ENCODE measurements around the gene SENP5. TPM values are rescaled to one million over a fixed set of nuclear protein-coding genes. Genes with fewer than 3 reads are reported as not detected.

SENP5 gene
- polyA plus RNA-seq, 6 donors from 2014 or later: 4.3 to 15.4 (median 13.4) TPM

DNA sequence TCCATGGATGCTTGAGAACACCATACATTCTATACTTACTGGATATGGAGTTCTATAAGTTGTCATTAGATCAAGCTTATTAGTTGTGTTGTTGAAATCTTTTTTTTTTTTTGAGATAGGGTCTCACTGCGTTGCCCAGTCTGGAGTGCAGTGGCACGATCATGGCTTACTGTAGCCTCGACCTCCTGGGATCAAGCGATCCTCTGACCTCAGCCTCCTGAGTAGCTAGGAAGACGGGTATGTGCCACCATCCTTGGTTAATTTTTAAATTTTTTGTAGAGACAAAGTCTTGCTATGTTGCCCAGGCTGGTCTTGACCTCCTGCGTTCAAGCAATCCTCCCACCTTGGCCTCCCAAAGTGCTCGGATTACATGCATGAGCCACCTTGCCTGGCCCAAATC, 87.1 kb downstream of the SENP5 start:
- Mint-ChIP-seq H3K9me3 (peaks cover 0 to 5% (median 0%) of the 10 kb centered on the region in 7 donors), H3K27me3 (no peaks in the 10 kb centered on the region), H3K36me3 (no peaks in the 10 kb centered on the region), H3K27ac (peak overlapping the region in 1 of 6 donors; percentile 24), H3K4me3 (no peak overlapping the region), H3K4me1 (no peaks in the 10 kb centered on the region)
- ATAC-seq (ENCODE audit: low read depth in 2 of 2) (no peak), DNase-seq (no peak)

DNA sequence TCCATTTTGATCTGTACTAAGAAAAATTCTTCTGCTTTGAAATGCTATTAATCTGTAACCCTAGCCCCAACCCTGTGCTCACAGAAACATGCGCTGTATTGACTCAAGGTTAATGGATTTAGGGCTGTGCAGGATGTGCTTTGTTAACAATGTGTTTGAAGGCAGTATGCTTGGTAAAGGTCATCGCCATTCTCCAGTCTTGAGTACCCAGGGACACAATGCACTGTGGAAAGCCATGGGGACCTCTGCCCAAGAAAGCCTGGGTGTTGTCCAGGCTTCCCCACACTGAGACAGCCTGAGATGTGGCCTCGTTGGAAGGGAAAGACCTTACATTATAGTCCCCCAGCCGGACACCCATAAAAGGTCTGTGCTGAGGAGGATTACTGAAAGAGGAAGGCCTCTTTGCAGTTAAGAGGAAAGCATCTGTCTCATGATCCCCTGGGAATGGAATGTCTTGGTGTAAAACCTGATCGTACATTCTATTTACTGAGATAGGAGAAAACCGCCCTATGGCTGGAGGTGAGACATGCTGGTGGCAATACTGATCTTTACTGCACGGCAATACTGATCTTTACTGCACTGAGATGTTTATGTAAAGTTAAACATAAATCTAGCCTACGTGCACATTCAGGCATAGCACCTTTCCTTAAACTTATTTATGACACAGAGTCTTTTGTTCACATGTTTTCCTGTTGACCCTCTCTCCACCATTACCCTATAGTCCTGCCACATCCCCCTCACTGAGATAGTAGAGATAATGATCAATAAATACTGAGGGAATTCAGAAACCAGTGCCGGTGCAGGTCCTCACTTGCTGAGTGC, 94.6 kb downstream of the SENP5 start:
- Mint-ChIP-seq H3K36me3 (no peaks in the 10 kb centered on the region), H3K27ac (peak overlapping the region in 5 of 6 donors; percentile 2 to 96 (median 64)), H3K4me3 (peak overlapping the region in 5 of 8 donors; percentile 23 to 76 (median 34)), H3K9me3 (no peaks in the 10 kb centered on the region), H3K4me1 (peaks cover 5 to 27% (median 6%) of the 10 kb centered on the region in 3 donors), H3K27me3 (no peaks in the 10 kb centered on the region)
- peak in 1 of 2 donors; percentile 25 for ATAC-seq (ENCODE audit: low read depth in 2 of 2)
- no peak for DNase-seq

- Mint-ChIP-seq H3K36me3 (no peaks in the 10 kb centered on the region), H3K27ac (peak overlapping the region in 5 of 6 donors; percentile 13 to 96 (median 79)), H3K4me1 (peaks cover 7 to 35% (median 13%) of the 10 kb centered on the region in 3 donors), H3K9me3 (no peaks in the 10 kb centered on the region), H3K27me3 (no peaks in the 10 kb centered on the region), H3K4me3 (peak overlapping the region in 5 of 8 donors; percentile 23 to 76 (median 34))
- peak in 1 of 2 donors; percentile 56 for ATAC-seq (ENCODE audit: low read depth in 2 of 2)
- DNase-seq: no peak
These were observed 95.4 kb downstream of the SENP5 start for GRCh38 chr3:196962930-196963630.

DNA sequence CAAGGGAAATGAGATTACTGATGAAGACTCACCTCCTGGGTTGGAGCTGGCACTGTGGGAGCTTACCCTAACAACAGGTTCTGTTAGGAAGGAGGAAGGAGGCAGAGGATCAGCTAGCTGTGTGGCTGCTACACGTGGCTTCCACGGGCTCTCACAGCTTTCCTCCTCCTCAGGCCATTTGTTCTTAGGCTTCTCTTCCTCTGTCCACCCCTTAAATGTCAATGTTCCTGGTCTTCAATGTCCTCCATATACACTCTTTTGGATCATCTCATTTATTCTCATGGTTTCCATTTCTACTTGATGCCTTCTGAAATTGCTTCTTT, 95.9 kb downstream of the SENP5 start:
- no peaks in the 10 kb centered on the region for H3K27me3 Mint-ChIP-seq
- peak overlapping the region in 2 of 6 donors; percentile 29 to 79 for H3K27ac Mint-ChIP-seq
- H3K4me3 Mint-ChIP-seq: no peak overlapping the region

DNA sequence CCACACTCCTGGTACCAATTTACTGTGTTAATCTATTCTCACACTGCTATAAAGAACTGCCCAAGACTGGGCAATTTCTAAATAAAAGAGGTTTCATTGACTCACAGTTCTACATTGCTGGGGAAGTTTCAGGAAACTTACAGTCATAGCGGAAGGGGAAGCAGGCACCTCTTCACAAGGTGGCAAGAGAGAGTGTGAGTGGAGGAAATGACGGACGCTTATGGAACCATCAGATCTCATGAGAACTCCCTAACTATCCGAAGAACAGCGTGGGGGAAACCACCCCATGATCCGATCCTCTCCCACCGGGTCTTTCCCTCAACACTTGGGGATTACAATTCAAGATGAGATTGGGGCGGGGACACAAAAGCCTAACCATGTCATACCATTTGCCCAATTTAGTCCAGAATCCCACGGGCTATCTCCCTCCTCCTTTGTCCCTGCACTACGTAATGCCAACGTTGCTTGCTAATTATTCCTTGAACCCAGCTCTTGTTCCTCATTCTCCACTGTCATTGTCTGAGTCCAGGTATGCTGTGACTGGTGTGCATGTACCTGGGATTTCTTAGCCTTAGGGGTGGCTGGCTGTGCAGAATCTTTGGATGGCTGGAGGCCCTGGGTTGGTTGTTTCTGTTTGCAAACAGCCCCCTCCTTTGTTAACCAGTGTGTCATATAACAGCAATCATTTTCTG, 97.5 kb downstream of the SENP5 start:
- Mint-ChIP-seq H3K27ac (no peak overlapping the region), H3K4me3 (peak overlapping the region in 3 of 8 donors; percentile 3 to 35 (median 6)), H3K9me3 (no peaks in the 10 kb centered on the region), H3K4me1 (peaks cover 8 to 38% (median 24%) of the 10 kb centered on the region in 3 donors), H3K27me3 (no peaks in the 10 kb centered on the region), H3K36me3 (no peaks in the 10 kb centered on the region)
- no peak for DNase-seq
- no peak for ATAC-seq (ENCODE audit: low read depth in 2 of 2)

More for the DNA sequence above, 95.9 kb downstream of the SENP5 start:
- Mint-ChIP-seq H3K9me3 (no peaks in the 10 kb centered on the region), H3K36me3 (no peaks in the 10 kb centered on the region), H3K4me1 (peaks cover 8 to 36% (median 16%) of the 10 kb centered on the region in 3 donors)
- ATAC-seq (ENCODE audit: low read depth in 2 of 2) (no peak), DNase-seq (no peak)

- Mint-ChIP-seq H3K27me3 (peaks cover 0 to 3% (median 0%) of the 10 kb centered on the region in 3 donors), H3K27ac (no peak overlapping the region), H3K9me3 (no peaks in the 10 kb centered on the region), H3K36me3 (no peaks in the 10 kb centered on the region), H3K4me3 (peak overlapping the region in 1 of 8 donors; percentile 87), H3K4me1 (peaks cover 9 to 42% (median 30%) of the 10 kb centered on the region in 3 donors)
- ATAC-seq (ENCODE audit: low read depth in 2 of 2): no peak
- DNase-seq: no peak
These were observed 98.1 kb downstream of the SENP5 start for GRCh38 chr3:196965804-196966173.

DNA sequence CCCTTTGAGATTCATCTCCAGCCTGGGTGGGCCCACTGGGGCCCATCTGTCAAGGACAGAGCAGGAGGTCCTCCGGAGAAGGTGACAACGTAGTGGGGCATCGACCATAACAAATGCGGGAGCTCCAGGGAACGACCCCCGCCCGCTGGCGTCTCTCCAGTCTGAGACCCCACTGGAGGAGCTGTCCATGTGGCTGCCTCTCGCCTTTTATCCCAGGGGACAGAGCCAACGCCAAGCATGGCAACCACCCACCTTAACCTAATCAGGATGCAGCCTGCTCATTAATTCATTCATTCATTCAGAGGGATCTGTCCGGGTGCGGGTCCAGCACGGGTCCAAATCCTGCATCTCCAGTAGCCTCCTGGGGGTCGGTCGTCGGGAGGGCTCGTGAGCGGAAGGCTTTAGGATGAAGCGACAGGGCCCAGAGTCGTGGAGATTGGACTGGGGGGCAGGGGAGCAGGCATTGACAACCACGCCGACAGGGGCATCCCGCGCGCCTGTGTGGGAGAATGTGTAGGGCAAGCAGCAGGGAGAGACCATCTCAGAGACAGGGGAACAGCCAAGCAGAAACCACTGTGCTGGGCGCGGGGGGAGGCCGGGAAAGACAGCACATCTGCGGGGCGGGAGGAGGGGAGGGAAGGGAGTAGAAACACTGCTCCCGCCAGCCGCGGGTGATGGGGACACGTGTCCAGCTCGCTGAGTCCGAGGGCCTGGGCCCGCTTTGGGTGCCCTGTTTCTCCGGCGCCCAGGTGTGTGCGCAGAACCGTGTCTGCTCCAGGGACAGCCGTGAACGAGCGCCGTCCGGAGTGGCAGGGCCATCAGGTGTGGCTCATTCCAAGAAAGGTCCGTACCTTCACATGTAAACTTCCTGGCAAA, 99.0 kb downstream of the SENP5 start:
- no peak for DNase-seq
- peaks cover 11 to 44% (median 30%) of the 10 kb centered on the region in 3 donors for H3K4me1 Mint-ChIP-seq
- no peak for ATAC-seq (ENCODE audit: low read depth in 2 of 2)
- no peak overlapping the region for H3K27ac Mint-ChIP-seq
- H3K27me3 Mint-ChIP-seq: peaks cover 0 to 10% (median 0%) of the 10 kb centered on the region in 3 donors
- H3K9me3 Mint-ChIP-seq: no peaks in the 10 kb centered on the region
- peak overlapping the region in 6 of 8 donors; percentile 47 to 90 (median 82) for H3K4me3 Mint-ChIP-seq
- no peaks in the 10 kb centered on the region for H3K36me3 Mint-ChIP-seq

- Mint-ChIP-seq H3K4me3 (peak overlapping the region; percentile 76 to 90 (median 85)), H3K4me1 (peaks cover 9 to 36% (median 28%) of the 10 kb centered on the region in 3 donors), H3K36me3 (no peaks in the 10 kb centered on the region), H3K27ac (peak overlapping the region in 2 of 6 donors; percentile 16 to 81), H3K9me3 (no peaks in the 10 kb centered on the region), H3K27me3 (peaks cover 0 to 10% (median 0%) of the 10 kb centered on the region in 3 donors)
- no peak for DNase-seq
- no peak for ATAC-seq (ENCODE audit: low read depth in 2 of 2)
These were observed 99.9 kb downstream of the SENP5 start for GRCh38 chr3:196967412-196968232.

DNA sequence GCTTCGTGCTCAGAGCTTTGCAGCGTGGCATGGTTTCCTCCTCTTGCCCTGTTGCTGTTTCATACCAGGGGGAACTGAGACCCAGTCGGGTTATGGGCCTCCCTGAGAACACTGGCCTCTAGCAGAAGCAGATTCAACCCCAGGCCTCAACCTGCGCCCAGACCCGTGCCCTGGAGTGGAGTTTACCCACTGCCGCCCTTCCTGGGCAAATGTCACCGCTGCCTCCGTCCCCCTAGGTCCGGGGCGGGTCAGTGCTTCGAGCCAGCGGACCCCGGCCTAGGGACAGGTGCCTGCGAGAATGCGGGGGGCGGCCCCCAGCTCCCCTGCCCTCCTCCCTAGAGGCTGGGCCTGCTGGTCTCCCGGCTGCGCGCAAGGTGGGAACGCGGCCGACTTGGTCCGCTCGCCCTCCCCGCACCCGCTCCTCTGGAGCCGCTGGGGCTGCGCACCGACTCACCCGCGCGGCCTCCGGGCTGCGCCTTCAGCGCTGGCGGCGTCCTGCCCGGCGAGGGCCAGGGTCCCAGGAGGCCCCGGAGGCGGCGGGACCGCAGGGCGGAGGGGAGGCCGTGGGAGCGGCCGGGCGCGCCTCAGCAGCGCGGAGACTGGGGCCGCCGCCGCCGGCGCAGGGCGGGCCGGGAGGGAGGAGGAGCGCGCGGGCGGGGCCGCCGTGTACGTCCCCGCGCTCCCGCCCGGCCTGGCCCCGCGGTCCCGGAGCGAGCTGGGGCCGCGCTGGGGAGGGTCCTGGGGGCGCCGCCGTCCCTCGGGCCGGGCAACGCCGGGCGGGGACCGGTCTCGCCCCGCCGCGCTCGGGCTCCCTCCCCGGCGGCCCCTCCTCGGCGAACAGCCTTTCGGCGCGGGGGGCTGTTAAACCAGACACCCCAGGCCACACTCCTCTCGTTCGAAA, 100.8 kb downstream of the SENP5 start, which contains the start of gene PIGZ:
PIGZ (minus strand) TSS at position 601 of the 901 bp plus-strand sequence. CDS start 16,802 bp downstream, outside the sequence.
- H3K4me1 Mint-ChIP-seq: peaks cover 6 to 27% (median 24%) of the 10 kb centered on the region in 3 donors
- peak within 1 kb of the TSS in 4 of 6 donors; percentile 16 to 88 (median 80) for H3K27ac Mint-ChIP-seq
- peaks cover 0 to 10% (median 0%) of the 10 kb centered on the region in 3 donors for H3K27me3 Mint-ChIP-seq
- no peaks in the 10 kb centered on the region for H3K36me3 Mint-ChIP-seq
- DNase-seq: peak; percentile 42
- H3K9me3 Mint-ChIP-seq: no peaks in the 10 kb centered on the region
- peak within 1 kb of the TSS; percentile 82 to 92 (median 88) for H3K4me3 Mint-ChIP-seq
- peak; percentile 67 to 68 for ATAC-seq (ENCODE audit: low read depth in 2 of 2)

GRCh38 chr3:196969134-196969659, 101.5 kb downstream of the SENP5 start:
- Mint-ChIP-seq H3K9me3 (no peaks in the 10 kb centered on the region), H3K36me3 (no peaks in the 10 kb centered on the region), H3K4me3 (peak overlapping the region; percentile 80 to 92 (median 86)), H3K27ac (peak overlapping the region in 2 of 6 donors; percentile 80 to 88), H3K27me3 (peaks cover 0 to 10% (median 0%) of the 10 kb centered on the region in 3 donors), H3K4me1 (peaks cover 6 to 25% (median 24%) of the 10 kb centered on the region in 3 donors)
- DNase-seq (peak; percentile 53), ATAC-seq (ENCODE audit: low read depth in 2 of 2) (peak; percentile 59 to 66)

Data from naive B cell (primary cell).